SHP77 treated with DMSO at 0.1 percent for 48 hours (cell line): ENCODE measurements around the gene PHLPP1.

Source experiments
- DNase-seq: peaks from one replicate; lab custom pipeline; 2025; lab: John Stamatoyannopoulos, UW

The PHLPP1 gene

GRCh38 chr18:62810682-62811081 is 95.3 kb downstream of the PHLPP1 start:
- no peak for DNase-seq

- no peak for DNase-seq
Measured at GRCh38 chr18:62811674-62812073, 96.3 kb downstream of the PHLPP1 start.

DNA sequence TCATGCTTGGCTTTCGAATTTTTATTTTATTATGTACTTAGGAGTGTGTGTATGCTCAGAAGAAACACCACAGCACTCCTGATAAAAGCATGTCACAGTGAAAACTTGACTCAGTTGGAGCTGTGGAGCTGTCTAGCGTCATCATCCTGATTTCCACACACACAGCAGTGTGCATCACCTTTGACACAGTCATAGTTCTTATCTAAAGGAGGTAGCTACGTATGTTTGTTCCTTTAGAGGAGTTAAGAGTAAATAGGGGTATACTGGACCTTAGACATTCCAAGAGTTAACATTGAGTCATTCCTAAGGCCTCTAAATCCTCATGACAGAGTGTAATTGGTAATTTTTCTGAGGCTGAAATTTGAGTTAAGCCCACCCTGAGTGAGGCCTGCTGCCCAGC is 96.9 kb downstream of the PHLPP1 start:
- DNase-seq = no peak

DNA sequence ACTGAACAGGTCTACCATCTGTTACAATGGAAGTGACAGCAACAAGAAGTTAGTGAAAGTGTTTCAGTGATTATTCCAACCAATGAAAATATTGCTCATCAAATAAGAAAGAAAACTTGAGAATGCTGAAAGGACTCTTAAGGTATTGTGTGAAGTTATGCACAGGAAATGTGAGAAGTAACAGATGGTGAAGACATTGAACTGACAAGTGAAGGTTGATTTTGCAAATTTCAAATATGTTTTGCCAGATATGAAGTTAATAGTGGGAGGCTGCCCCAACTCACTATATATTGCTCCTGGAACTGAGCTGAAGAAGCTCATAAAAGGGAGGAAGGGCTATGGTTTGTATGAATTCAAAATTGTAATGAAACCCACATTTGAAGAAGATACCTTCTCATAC is 97.5 kb downstream of the PHLPP1 start:
- no peak for DNase-seq

GRCh38 chr18:62814132-62814759 is 98.9 kb downstream of the PHLPP1 start:
- no peak for DNase-seq

DNA sequence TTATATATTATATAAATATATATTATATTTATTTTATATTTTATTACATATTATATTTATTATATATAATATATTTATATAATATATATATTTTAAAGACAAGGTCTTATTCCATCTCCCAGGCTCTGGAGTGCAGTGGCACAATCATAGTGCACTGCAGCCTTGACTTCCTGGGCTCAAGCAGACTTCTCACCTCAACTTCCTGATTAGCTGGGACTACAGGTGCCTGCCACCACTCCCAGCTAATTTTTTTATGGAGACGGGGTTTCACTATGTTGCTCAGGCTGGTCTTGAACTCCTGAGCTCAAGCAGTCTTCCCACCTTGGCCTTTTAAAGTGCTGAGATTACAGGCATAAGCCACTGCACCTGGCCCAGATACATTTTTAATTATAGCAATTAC is 110.0 kb downstream of the PHLPP1 start:
- DNase-seq = no peak

GRCh38 chr18:62827397-62827796 is 112.1 kb downstream of the PHLPP1 start:
- no peak for DNase-seq

DNA sequence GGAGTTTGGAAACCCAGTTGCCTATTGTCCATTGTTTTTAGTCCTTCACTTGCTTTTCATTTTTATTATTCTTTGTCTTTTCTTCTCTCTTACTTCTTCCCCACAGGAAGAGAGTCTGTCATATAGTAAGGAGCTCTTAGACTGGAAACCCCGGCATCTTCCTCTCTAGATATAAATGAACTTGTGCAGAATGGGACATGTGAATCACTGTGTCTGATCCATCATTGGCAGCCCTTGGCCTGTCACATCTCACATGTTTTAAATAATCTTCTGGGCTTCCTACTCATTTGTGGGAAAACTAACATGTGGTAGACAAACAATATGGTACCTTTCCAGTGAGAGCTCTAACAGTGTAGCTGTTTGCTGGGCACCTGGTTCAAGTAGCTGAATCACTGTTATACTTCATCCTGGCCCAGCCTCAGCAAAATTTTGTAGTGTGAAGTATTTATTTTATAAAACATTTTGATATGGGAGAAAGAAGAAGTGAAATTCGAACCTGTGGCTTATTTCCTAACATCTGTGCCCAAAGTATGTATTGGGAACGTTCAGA is 112.8 kb downstream of the PHLPP1 start:
- no peak for DNase-seq

DNA sequence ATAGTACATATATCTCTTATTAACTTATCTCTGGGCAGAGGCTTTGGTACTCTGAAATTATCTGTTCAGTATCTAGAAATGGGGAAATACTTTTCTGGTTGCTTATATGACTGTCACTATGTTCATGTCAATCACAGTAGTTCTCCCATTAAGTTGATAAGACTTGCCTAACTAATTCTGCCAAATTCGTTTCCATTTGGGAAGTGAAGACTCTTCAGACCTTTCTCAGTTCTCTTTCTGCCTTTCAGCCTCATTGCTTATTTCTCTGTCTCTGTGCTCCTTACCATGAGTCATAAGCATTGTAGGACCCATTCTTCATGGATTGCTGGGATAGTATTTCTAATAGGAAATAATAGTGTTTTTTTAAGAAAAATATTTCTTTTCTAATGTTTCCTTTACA is 113.5 kb downstream of the PHLPP1 start:
- DNase-seq = no peak

- DNase-seq = no peak
Measured at GRCh38 chr18:62829936-62830335, 114.6 kb downstream of the PHLPP1 start.

- no peak for DNase-seq
Measured at GRCh38 chr18:62832282-62832681, 116.9 kb downstream of the PHLPP1 start.

DNA sequence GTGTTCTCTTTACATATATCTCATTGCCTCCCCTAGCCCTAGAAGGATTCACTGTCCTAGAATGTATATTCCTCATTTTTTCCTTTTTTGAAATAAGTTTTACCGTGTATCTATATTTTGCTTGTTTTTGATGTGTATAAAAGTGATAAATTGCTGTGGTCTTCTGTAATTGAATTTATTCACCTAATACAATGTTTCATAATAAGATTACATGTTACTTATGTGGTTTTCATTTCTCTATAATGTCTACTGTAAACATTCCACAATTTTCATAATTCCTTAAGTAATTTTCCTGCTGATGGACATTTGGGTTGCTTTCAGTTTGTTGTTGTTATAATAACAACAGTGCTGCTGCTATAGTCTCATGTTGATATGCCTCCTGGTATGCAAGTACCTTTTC is 118.2 kb downstream of the PHLPP1 start:
- DNase-seq = no peak

- no peak for DNase-seq
Measured at GRCh38 chr18:62834715-62835114, 119.4 kb downstream of the PHLPP1 start.

- no peak for DNase-seq
Measured at GRCh38 chr18:62837011-62837410, 121.7 kb downstream of the PHLPP1 start.

DNA sequence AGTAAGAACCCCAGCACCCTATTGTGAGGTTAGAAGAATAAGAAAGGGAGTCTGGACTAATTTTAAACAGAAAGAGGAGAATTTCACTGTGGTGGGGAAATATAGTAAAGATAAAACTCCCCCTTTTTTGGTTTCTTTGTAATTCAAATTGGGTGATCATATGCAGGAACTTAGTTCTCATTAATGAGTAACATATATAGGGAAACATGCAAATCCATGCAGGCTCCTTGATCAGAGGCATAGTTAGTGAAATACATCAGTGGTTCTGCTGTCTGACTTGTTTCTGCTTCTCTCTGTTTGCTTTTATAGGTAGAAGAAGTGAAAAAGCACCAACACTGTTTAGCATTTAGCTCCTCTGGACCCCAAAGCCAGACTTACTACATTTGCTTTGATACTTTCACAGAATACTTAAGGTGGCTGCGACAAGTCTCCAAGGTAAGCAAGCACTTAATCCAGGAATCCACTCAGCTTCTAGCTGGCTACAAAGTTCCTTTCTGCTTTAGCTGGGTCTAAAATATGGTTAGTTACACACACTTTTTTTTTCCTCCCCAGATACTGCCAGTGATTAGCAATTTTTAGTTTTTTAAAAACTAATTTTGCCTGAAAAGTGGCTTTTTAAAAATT is 123.2 kb downstream of the PHLPP1 start:
- DNase-seq = no peak

DNA sequence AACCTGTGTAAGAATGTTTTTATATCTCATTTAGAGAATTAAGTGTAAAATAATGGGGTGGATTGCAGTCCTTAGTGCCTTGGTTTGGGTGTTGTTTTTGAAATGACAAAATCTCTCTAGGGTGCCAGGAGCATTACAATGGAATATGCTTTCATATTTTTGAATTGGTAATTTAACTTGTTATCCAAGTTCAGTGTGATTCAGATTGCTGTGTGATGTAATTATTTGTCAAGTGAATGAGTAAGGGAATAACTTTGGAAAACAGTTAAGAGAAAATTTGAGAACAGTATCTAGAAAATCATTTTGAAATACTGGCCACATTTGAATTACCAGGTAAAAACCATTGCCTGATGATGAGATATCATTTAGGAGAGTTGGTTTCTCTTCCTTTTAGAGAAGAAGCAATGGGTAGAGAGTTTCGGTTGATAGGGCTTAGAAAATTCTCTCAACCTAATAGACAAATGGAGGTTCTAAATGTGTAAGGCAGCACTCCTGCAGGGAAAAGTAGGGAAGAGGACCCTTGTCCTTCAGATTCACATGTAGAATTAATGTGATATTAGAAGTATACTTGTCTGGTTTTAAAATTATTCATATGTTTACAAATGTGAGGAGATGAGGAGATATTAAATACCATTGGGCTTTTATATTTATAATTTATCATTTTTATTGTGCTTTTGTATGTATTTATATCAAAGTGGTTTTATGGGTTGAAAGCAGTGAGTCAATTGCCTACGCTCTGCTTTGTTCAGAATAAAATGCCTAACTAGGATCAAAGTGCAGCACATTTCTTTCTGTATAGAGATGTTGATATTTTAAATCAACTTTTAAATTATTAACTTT is 124.8 kb downstream of the PHLPP1 start:
- no peak for DNase-seq

DNA sequence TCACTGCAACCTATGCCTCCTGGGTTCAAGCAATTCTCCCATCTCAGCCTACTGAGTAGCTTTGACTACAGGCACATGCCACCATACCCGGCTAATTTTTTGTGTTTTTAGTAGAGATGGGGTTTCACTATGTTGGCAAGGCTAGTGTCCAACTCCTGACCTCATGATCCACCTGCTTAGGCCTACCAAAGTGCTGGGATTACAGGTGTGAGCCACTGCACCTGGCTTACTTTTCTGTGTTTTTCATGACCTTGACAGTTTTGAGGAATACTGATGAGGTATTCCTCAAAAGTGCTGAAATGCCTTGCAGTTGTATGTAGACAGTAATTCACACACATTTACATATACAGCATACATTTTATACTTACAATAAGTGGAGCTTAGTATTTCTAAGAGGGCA is 126.1 kb downstream of the PHLPP1 start:
- DNase-seq = no peak

- no peak for DNase-seq
Measured at GRCh38 chr18:62842898-62843297, 127.6 kb downstream of the PHLPP1 start.

DNA sequence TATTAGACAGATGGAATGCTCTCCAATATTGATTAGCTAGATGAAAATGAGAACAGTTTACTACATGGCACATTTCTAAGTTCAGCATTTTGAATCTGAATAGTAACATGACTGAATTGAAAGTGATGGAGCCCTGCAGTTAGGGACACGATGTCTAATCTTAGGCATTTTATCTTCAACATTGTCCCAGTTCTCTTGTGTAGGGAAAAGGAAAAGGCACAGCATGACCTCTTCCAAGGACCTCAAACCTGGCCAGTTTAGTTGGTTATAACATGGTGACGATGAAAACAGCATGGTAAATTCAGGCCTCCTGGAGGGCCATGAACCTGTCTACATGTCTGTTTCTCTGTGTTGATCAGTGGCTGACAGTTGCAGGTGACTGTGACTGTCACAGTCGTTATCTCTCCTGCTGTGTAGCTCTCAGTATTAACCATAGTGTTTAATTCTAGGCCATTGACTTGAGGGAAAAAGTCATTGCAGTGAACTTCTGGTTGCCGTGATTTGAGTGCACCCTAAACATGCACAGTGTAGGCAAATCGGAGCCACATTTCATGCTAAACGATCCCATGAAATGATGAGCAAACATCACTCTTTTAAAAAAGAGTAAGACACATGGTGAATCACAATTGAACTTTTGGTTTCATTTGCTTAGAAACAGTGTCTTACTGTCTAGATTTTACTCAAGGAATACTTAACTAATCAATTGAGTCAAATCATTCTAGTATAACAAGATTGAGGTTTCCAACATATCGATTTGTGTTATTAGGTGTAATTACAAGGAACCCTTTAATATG is 129.7 kb downstream of the PHLPP1 start:
- no peak for DNase-seq

DNA sequence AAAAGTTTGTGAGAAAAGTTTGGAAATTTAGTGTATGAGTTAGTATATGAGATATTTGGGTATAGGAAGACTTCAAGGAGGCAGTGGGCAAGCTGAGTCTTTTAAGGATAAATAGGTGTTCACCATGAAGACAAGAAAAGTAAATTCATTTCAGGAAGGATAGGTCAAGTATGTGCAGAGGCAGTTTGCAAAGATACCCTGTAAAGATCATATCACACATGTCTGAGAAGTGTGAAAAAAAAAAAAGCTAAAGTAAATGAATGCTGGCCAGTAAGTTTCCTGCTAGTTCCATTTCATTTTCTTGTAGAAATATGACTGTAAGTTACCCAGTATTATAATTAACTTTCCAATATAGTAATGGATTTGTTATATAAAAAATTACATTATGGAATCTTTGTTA is 131.0 kb downstream of the PHLPP1 start:
- DNase-seq = no peak

DNA sequence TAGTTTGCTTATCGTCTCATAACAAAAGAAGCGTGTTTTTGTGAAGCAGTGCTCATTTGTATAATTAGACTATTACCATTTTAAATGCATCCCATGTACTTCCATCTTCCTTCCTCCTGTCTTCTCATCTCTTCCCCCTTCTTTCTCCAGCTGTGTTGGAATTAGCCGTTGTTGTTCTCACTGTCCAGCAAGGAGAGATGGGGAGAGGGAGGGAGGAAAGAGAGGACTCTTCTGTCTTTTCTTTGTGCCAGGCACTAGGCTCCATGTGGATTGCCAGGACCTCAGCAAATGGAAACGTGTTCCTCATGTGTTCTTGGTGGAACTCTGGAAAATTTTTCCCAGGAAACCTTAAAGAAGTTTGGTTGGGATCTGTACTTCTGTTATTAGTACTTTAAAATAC is 131.7 kb downstream of the PHLPP1 start:
- DNase-seq = no peak

GRCh38 chr18:62848946-62849345 is 133.6 kb downstream of the PHLPP1 start:
- DNase-seq = no peak
